Measurements from ENCODE around the gene NEO1.

DNA sequence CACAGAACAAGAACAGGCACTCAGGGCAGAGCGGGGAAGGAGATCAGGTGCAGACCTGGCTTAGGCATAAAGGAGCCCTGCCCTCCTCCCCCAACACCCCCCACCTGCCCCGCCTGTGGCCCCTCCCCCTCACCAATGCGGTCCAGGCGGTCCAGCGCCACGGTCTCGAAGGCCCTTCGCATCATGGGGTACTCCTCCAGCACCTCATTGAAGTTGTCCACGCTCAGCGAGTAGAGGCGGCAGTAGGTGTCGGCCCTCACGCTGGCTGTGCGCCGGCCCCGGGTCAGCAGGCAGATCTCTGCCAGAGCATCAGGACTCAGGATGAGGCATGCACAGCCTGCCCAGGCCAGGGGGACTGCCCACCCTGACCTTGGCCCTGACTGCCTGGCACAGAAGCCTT lies 271.7 kb downstream of the NEO1 start:
- TF ChIP-seq, protein P1, sequence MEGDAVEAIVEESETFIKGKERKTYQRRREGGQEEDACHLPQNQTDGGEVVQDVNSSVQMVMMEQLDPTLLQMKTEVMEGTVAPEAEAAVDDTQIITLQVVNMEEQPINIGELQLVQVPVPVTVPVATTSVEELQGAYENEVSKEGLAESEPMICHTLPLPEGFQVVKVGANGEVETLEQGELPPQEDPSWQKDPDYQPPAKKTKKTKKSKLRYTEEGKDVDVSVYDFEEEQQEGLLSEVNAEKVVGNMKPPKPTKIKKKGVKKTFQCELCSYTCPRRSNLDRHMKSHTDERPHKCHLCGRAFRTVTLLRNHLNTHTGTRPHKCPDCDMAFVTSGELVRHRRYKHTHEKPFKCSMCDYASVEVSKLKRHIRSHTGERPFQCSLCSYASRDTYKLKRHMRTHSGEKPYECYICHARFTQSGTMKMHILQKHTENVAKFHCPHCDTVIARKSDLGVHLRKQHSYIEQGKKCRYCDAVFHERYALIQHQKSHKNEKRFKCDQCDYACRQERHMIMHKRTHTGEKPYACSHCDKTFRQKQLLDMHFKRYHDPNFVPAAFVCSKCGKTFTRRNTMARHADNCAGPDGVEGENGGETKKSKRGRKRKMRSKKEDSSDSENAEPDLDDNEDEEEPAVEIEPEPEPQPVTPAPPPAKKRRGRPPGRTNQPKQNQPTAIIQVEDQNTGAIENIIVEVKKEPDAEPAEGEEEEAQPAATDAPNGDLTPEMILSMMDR (IDR thresholded peaks at IDR 0.05; ENCODE audit: poor library complexity): no peak
- TF ChIP-seq EZH2 (IDR thresholded peaks at IDR 0.05; ENCODE audit: borderline replicate concordance): no peak

Data from hepatocyte (in vitro differentiated cells).